ENCODE data around the gene CHPF2. TPM values are rescaled to one million over a fixed set of nuclear protein-coding genes. Genes with fewer than 3 reads are reported as not detected.

Gene CHPF2
- total and polyA plus RNA-seq, 5 experiments from 2014 or later = 16.8 to 48.6 (median 20.1) TPM

DNA sequence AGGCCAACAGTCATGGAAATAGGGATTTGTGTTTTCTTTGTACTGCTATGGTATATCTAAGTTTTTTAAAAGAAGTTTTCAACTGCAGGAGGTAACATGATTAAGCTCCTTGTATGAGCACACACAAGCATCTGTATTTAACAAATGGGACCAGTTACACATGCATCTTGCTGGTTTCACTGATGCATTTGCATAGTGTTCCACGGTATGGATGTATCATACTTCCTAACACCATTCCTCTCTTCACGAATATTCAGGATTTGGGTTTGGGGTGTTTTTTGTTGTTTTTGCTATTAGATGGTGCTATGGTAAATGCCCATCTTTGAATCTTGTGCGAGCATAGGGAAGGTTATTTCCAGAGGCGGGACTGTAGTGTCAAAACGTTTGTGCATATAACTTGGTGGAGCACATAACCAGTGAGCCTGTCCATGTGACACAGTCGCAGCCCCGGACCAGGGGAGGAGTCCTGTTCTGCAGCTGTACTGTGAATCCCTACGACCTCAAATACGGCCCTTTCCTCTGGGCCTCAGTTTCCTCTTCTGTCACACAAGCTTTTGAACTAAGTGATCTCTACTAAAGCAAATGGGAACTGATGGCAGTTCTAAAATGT, 23.9 kb upstream of the CHPF2 start:
- Mint-ChIP-seq H3K4me3 (no peak overlapping the region), H3K27ac (peak overlapping the region in 3 of 10 donors; percentile 30 to 79 (median 53)), H3K4me1 (peaks cover 22 to 26% (median 23%) of the 10 kb centered on the region in 4 donors), H3K36me3 (peaks cover 0 to 19% (median 0%) of the 10 kb centered on the region in 3 donors), H3K27me3 (no peaks in the 10 kb centered on the region), H3K9me3 (no peaks in the 10 kb centered on the region)
- no peak for ATAC-seq
- POLR2A ChIA-PET = interaction anchor here (1.8 kb wide), 1 partner anchor 19 kb away, joined by 6 read pairs; the partner anchor contains the start of gene ABCF2
- DNase-seq = no peak

DNA sequence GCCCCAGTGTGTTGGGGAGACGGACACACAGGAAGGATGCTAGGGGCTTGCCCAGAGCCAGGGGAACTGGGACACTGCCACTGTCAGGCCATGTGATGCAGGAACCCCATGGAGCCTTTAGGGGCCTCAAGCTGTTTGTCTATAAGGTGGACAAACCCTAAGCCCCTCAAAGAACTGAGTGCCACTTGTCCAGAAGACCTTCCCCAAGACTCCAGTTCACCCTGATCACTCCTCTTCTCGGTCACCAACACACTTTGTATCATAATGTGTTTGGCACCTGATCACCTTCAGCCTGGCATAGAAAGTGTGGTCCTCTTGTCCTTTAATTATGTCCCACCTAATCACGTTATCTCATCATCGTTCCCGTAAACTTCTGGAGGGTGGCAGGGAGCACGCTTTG, 22.7 kb upstream of the CHPF2 start:
- peak overlapping the region in 1 of 10 donors; percentile 5 for H3K27ac Mint-ChIP-seq
- POLR2A ChIA-PET = no interaction called here
- ATAC-seq (no peak), DNase-seq (peak in 1 of 10 donors; percentile 26)
- peaks cover 21 to 26% (median 23%) of the 10 kb centered on the region in 4 donors for H3K4me1 Mint-ChIP-seq
- no peaks in the 10 kb centered on the region for H3K27me3 Mint-ChIP-seq
- H3K36me3 Mint-ChIP-seq = peaks cover 0 to 31% (median 5%) of the 10 kb centered on the region in 3 donors
- no peaks in the 10 kb centered on the region for H3K9me3 Mint-ChIP-seq
- H3K4me3 Mint-ChIP-seq = no peak overlapping the region

DNA sequence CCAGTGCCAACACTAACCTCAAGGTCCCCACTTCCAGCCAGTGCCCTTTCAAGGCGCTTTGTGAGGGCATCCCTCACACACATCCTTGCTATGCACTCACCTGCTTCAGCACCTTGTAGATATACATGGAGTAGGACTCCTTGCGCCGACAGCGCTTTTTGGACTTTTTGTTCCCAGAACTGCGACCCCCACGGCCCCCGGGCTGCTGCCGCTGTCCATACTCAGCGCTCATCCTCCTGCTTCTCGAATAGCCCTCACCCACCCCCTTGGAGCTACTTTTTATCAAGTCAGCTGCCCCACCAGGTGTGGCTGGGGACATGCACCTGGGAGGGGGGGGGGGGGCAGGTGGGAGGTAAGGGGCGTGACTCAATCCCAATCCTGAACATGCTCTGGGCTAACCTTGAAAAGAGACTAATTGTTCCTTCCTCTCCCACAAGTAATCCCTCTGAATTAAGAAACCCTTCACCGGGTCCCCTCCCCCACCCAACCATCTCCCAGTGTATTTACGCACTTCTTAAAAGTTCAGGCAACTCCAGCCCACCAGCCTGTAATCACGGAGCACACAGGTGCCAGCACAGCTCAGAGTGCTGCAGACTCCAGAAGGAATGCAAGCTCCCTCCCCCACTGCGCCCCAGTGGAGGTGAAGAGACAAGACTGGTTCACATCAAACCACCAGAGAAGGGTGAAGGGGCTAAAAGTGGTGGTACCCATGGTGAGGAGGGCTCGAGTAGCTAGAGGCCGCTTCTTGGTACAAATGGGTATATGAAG, 22.0 kb upstream of the CHPF2 start, which contains the start of gene H2BK1:
TSS of gene H2BK1 (minus strand) at position 402 of the 768 bp plus-strand sequence. CDS start at position 232, 170 bp downstream.
- Mint-ChIP-seq H3K9me3 (no peaks in the 10 kb centered on the region), H3K27ac (peak within 1 kb of the TSS in 3 of 10 donors; percentile 5 to 48 (median 33)), H3K27me3 (no peaks in the 10 kb centered on the region), H3K4me3 (no peak within 1 kb of the TSS), H3K36me3 (peaks cover 0 to 37% (median 9%) of the 10 kb centered on the region in 3 donors), H3K4me1 (peaks cover 17 to 26% (median 23%) of the 10 kb centered on the region in 4 donors)
- POLR2A ChIA-PET = interaction anchor here (1.5 kb wide), 1 partner anchor 16 kb away, joined by 4 read pairs; the partner anchor contains the start of gene ABCF2
- DNase-seq (peak in 1 of 10 donors; percentile 45), ATAC-seq (no peak)

DNA sequence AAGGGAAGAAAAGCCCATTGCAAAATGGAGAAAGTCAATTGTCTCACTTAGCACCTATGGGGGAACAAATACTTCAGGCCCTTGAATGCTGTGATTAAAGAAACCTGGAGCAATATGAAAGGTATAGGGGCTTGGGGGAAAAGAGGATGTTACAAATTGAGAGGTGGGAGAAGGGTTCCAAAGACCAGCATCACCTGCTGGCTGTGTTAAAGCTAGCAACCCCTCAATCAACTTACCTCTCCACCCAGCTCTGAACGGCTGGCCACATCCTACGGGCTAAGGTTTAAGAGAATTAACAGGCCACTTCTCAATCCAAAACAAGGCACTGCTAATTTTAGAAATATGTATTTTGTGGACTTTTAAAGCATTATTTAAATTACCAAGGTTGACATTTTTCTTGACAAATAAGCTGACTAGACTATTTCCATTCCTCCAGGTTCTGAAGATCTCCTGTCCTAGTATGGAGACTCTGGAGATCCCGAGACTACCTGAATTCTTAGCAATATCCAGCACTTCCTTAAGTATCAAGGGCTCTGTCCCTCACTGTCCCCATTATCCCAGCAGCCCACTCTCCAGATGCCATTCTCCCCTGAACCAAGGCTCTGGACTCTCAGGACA, 21.0 kb upstream of the CHPF2 start:
- H3K9me3 Mint-ChIP-seq = no peaks in the 10 kb centered on the region
- no peaks in the 10 kb centered on the region for H3K27me3 Mint-ChIP-seq
- H3K4me1 Mint-ChIP-seq = peaks cover 14 to 22% (median 19%) of the 10 kb centered on the region in 4 donors
- ATAC-seq = no peak
- DNase-seq = no peak
- peak overlapping the region in 3 of 10 donors; percentile 8 to 70 (median 48) for H3K27ac Mint-ChIP-seq
- H3K36me3 Mint-ChIP-seq = peaks cover 0 to 47% (median 13%) of the 10 kb centered on the region in 3 donors
- POLR2A ChIA-PET = interaction anchor here (1.5 kb wide), 1 partner anchor 15 kb away, joined by 4 read pairs; the partner anchor contains the start of gene ABCF2
- H3K4me3 Mint-ChIP-seq = no peak overlapping the region

DNA sequence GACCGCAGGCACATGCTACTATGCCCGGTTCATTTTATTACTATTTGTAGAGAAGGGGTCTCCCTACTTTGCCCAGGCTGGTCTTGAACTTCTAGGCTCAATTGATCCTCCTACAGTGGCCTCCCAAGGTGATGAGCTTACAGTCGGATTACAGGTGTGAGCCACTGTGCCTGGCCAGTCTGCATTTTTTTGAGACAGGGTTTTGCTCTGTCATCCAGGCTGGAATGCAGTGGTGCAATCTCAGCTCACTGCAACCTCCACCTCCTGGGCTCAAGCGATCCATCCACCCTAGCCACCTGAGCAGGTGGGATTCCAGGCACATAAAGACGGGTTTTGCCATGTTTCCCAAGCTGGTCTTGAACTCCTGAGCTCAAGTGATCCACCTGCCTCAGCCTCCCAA, 19.7 kb upstream of the CHPF2 start:
- peaks cover 0 to 58% (median 15%) of the 10 kb centered on the region in 3 donors for H3K36me3 Mint-ChIP-seq
- DNase-seq (no peak), ATAC-seq (no peak)
- no peaks in the 10 kb centered on the region for H3K27me3 Mint-ChIP-seq
- peaks cover 4 to 8% (median 8%) of the 10 kb centered on the region in 4 donors for H3K4me1 Mint-ChIP-seq
- peak overlapping the region in 2 of 10 donors; percentile 40 to 51 for H3K27ac Mint-ChIP-seq
- H3K9me3 Mint-ChIP-seq = no peaks in the 10 kb centered on the region
- POLR2A ChIA-PET = no interaction called here
- H3K4me3 Mint-ChIP-seq = no peak overlapping the region

DNA sequence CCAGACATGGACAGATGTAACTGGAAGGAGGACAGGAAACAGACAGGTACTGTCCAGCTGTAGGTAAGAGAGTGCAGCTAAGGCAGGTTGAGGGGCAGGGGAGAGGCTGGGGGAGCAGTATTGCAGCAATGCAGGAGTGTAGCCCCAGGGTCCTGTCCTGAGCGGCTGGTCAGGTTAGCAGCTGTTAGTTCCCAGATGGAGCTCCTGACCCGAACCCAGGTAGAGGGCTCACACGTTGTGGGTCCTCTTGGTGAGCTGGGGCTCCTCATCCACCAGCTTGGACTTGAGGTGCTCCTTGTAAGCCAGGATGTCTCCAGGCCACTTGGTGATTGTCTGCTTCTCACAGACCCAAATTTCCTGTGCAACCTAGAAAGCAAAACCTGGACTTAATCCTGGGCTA, 18.5 kb upstream of the CHPF2 start:
- no peak for DNase-seq
- H3K9me3 Mint-ChIP-seq = no peaks in the 10 kb centered on the region
- no peaks in the 10 kb centered on the region for H3K27me3 Mint-ChIP-seq
- H3K4me1 Mint-ChIP-seq = peaks cover 0 to 5% (median under 1%) of the 10 kb centered on the region in 4 donors
- H3K36me3 Mint-ChIP-seq = peaks cover 4 to 70% (median 25%) of the 10 kb centered on the region in 3 donors
- ATAC-seq = no peak
- POLR2A ChIA-PET = interaction anchor here (1.0 kb wide), 1 partner anchor 10 kb away, joined by 3 read pairs; no protein-coding TSS in a partner anchor
- no peak overlapping the region for H3K27ac Mint-ChIP-seq
- H3K4me3 Mint-ChIP-seq = no peak overlapping the region

DNA sequence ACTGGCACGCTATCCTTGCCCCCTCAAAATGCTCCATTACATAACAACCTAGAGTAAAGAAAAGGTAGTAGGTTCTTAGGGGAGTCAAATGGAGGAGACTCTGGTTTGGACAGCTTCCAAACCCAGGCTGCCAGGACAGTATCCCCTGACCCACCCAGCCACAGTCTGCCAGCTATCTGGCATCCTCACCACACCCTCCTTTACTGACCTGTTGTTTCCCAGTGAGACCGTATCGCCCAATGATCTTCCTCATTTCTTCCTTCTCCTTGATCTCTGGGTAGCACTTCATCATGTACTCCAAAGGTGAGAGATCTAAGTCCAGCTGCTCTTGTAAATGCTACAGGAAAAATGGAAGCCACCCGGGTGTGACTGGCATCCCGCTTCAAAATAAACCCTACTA, 16.9 kb upstream of the CHPF2 start:
- peaks cover 4 to 85% (median 31%) of the 10 kb centered on the region in 3 donors for H3K36me3 Mint-ChIP-seq
- POLR2A ChIA-PET = no interaction called here

DNA sequence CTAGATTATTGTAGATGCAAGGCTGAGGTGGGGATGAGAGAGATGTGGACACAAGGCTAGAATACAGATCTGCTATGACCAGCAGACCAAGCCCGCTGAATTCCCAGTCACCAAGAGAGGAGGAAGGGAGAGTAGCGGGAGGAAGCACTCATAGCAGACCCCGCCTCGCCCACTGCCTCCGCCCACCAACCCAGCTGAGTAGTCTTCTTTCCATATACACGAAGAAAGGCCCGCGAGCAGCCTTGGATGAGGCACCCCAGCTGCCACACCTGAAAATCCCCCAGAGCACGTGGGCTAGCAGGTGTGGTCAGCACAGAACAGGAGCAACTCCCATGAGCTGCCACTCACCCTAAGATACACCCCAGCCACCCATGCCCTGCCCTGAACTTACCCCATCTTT, 14.1 kb upstream of the CHPF2 start:
- ATAC-seq (no peak), DNase-seq (no peak)
- Mint-ChIP-seq H3K36me3 (peaks cover 4 to 94% (median 33%) of the 10 kb centered on the region in 3 donors), H3K9me3 (no peaks in the 10 kb centered on the region), H3K27me3 (no peaks in the 10 kb centered on the region), H3K27ac (no peak overlapping the region), H3K4me3 (no peak overlapping the region), H3K4me1 (peaks cover 0 to 5% (median under 1%) of the 10 kb centered on the region in 4 donors)
- POLR2A ChIA-PET = interaction anchor here (1.5 kb wide), 1 partner anchor 9 kb away, joined by 4 read pairs; the partner anchor contains the start of gene ABCF2

More for the DNA sequence above, 16.9 kb upstream of the CHPF2 start:
- DNase-seq = no peak
- Mint-ChIP-seq H3K27me3 (no peaks in the 10 kb centered on the region), H3K4me1 (peaks cover 0 to 4% (median 1%) of the 10 kb centered on the region in 4 donors), H3K9me3 (no peaks in the 10 kb centered on the region), H3K27ac (peak overlapping the region in 2 of 10 donors; percentile 9 to 11), H3K4me3 (no peak overlapping the region)
- no peak for ATAC-seq

DNA sequence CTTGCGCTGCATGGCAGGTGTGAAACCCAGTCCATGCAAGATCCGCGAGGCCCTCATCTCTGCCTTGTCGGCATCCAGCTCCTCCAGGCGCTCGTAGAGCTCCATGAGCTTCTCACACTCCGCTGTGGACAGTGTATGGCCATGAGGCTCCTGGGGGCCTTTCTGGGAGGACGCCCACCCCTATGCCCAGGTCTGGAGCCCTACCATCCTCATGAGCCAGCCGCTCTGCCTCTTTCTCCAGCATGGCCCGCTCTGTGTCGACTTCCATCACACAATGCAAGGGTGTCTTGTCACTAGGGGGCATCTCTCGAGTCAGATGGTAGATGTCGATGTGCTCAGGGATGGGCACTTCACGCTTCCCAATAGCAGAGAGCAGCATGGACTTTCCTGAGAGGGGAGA, 8.6 kb upstream of the CHPF2 start:
- peaks cover 21 to 39% (median 37%) of the 10 kb centered on the region in 4 donors for H3K4me1 Mint-ChIP-seq
- H3K9me3 Mint-ChIP-seq = no peaks in the 10 kb centered on the region
- H3K36me3 Mint-ChIP-seq = peaks cover 0 to 70% (median 18%) of the 10 kb centered on the region in 3 donors
- no peak overlapping the region for H3K27ac Mint-ChIP-seq
- POLR2A ChIA-PET = interaction anchor here (0.7 to 1.2 kb wide), 4 partner anchors 9 to 24 kb away, joined by 3 read pairs; no protein-coding TSS in a partner anchor
- no peaks in the 10 kb centered on the region for H3K27me3 Mint-ChIP-seq
- no peak for DNase-seq
- ATAC-seq = no peak
- H3K4me3 Mint-ChIP-seq = no peak overlapping the region

DNA sequence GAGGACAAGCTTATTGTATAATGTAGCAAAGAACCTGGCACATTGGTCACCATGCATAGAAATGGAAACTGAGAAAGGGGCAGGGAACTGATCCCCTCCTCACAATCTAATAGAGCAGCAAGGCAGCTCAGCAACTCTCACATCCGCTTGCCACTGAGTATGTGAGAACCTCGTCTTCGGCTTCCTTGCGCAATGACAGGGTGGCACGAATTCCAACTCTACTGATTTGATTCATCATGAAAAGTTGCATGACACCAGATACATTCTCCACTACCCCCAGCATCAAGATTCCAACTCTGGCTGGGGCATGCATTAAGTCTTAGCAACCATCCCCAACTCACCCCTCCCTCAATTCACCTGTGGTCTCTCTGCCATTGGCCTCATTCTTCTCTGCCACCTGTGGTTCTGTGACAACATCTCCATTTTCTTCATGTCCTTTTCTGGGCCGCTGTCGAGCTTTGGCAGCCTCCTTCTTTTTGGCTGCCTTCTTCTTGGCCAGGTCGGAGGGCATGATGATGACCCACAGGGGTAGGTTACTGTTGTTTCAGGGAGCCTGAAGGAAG, 6.3 kb upstream of the CHPF2 start:
- no peak for DNase-seq
- Mint-ChIP-seq H3K9me3 (no peaks in the 10 kb centered on the region), H3K27ac (peak overlapping the region in 8 of 10 donors; percentile 14 to 98 (median 97)), H3K27me3 (no peaks in the 10 kb centered on the region), H3K4me3 (peak overlapping the region; percentile 88 to 100 (median 98)), H3K4me1 (peaks cover 21 to 39% (median 35%) of the 10 kb centered on the region in 4 donors), H3K36me3 (peaks cover 0 to 48% (median 10%) of the 10 kb centered on the region in 3 donors)
- no peak for ATAC-seq
- POLR2A ChIA-PET = interaction anchor here (0.6 to 2.5 kb wide), 4 partner anchors 11 to 1372 kb away, joined by 3 to 21 read pairs (median 6); no protein-coding TSS in a partner anchor

DNA sequence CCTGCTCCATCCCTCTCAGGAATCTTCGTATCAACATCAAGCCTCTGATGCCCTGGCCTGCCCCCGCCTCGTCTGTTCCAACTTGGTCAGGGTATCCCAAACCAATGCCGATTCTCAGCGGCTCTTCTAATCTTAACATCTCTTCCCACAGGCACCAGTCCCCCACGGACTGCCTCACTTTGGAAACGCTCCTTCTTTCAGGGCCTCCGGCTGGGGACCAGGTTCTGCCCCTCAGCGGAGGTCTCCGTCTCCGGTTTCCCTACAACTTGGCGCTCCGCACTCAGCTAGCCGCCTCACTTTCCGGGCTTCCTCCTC, 5.8 kb upstream of the CHPF2 start:
- Mint-ChIP-seq H3K4me1 (peaks cover 21 to 41% (median 39%) of the 10 kb centered on the region in 4 donors), H3K27ac (peak overlapping the region; percentile 31 to 98 (median 97)), H3K4me3 (peak overlapping the region; percentile 88 to 100 (median 98)), H3K36me3 (peaks cover 0 to 44% (median 10%) of the 10 kb centered on the region in 3 donors), H3K27me3 (no peaks in the 10 kb centered on the region), H3K9me3 (no peaks in the 10 kb centered on the region)
- POLR2A ChIA-PET = interaction anchor here (0.6 to 2.5 kb wide), 10 partner anchors 10 to 1373 kb away, joined by 3 to 21 read pairs (median 4); partner anchors contain the start of genes H2BK1 and NUB1
- peak in 1 of 2 donors; percentile 1 for ATAC-seq
- no peak for DNase-seq
